PC-3 (cell line): ENCODE results near the gene AGAP1. TPM values are rescaled to one million over a fixed set of nuclear protein-coding genes. Genes with fewer than 3 reads are reported as not detected.

Experiments
- ATAC-seq: fragments of 200-7000 bp; cut with Tn5 transposase; 2 replicates; pipeline ENCODE4 v1.9.1; 2020; ENCODE audit warnings: mild to moderate bottlenecking, moderate library complexity
- BruUV-seq: library from RNA; stranded (reverse); fragments of 400-500 nt; replicated peaks from 2 replicates; lab custom pipeline; 2021; lab: Mats Ljungman, UMichigan
- CTCF ChIA-PET: fragments of 300-600 bp; sonication (Branson Sonifier 250); formaldehyde crosslinking; loops from one replicate; lab custom pipeline; 2022; ENCODE audit warnings: antibody characterized with exemption; lab: Charles Lee
- POLR2A ChIA-PET: fragments of 300-600 bp; sonication (Branson Sonifier 250); formaldehyde crosslinking; loops from one replicate; lab custom pipeline; 2022; ENCODE audit warnings: antibody characterized with exemption; ENCODE audit not compliant: unreplicated experiment; lab: Charles Lee
- DNase-seq: peaks from one replicate; pipeline ENCODE4 v3.0.0-alpha.2; 2015
- H2AFZ ChIP-seq: fragments of 300-600 bp; sonication (generic); 2 replicates; pipeline ENCODE4 v1.6.0; 2016; ENCODE audit warnings: antibody characterized with exemption, low read length
- H3F3A ChIP-seq: fragments of 300-600 bp; sonication (generic); one replicate; pipeline ENCODE4 v1.6.0; 2017; ENCODE audit warnings: antibody characterized with exemption, low read length, control low read depth, mild to moderate bottlenecking; ENCODE audit not compliant: unreplicated experiment
- H3K27ac ChIP-seq: fragments of 300-600 bp; sonication (generic); 2 replicates; pipeline ENCODE4 v1.5.1; 2016; ENCODE audit warnings: mild to moderate bottlenecking, low read length
- H3K27me3 ChIP-seq: fragments of 300-600 bp; sonication (generic); 2 replicates; pipeline ENCODE4 v1.6.1; 2016; ENCODE audit warnings: low read length, mixed read lengths
- H3K36me3 ChIP-seq: fragments of 300-600 bp; sonication (generic); 2 replicates; pipeline ENCODE4 v1.6.1; 2016; ENCODE audit warnings: low read depth, mixed run types, low read length, mixed read lengths
- H3K4me1 ChIP-seq: fragments of 300-600 bp; sonication (generic); 2 replicates; pipeline ENCODE4 v1.5.1; 2016; ENCODE audit warnings: low read length; ENCODE audit not compliant: insufficient read depth
- H3K4me2 ChIP-seq: fragments of 300-600 bp; sonication (generic); 2 replicates; pipeline ENCODE4 v1.6.0; 2016; ENCODE audit warnings: low read length
- H3K4me3 ChIP-seq: fragments of 300-600 bp; sonication (generic); 2 replicates; pipeline ENCODE4 v1.5.1; 2016; ENCODE audit warnings: mild to moderate bottlenecking, low read length, mixed read lengths
- H3K79me2 ChIP-seq: fragments of 300-600 bp; sonication (generic); 2 replicates; pipeline ENCODE4 v1.6.1; 2017; ENCODE audit warnings: low read length, mixed read lengths
- H3K9ac ChIP-seq: fragments of 300-600 bp; sonication (generic); 2 replicates; pipeline ENCODE4 v1.6.0; 2016; ENCODE audit warnings: mild to moderate bottlenecking, low read length
- H3K9me2 ChIP-seq: fragments of 300-600 bp; sonication (generic); replicated peaks from 2 replicates; pipeline ENCODE4 v1.6.1; 2016; ENCODE audit warnings: mixed run types, low read length, mixed read lengths
- H3K9me3 ChIP-seq: fragments of 300-600 bp; sonication (generic); 2 replicates; pipeline ENCODE4 v1.6.1; 2016; ENCODE audit warnings: low read length, mixed read lengths
- H4K20me1 ChIP-seq: fragments of 300-600 bp; sonication (generic); 2 replicates; pipeline ENCODE4 v1.6.1; 2016; ENCODE audit warnings: low read length, mixed read lengths
- CTCF ChIP-seq: fragments of 300-600 bp; sonication (generic); conservative IDR thresholded peaks from 2 replicates; pipeline ENCODE4 v1.5.1; 2017; ENCODE audit warnings: antibody characterized with exemption, low read depth, mild to moderate bottlenecking, low read length
- EZH2 ChIP-seq: fragments of 300-600 bp; sonication (generic); IDR thresholded peaks from one replicate; pipeline ENCODE4 v1.6.1; 2017; ENCODE audit warnings: antibody characterized with exemption, mild to moderate bottlenecking, low read length; ENCODE audit not compliant: unreplicated experiment
- EZH2phosphoT487 ChIP-seq: fragments of 300-600 bp; sonication (generic); IDR thresholded peaks from 2 replicates; pipeline ENCODE4 v1.6.1; 2018; ENCODE audit warnings: mild to moderate bottlenecking, antibody characterized with exemption, low read length, borderline replicate concordance
- intact Hi-C: fragments of 100-400 bp; cut with micrococcal nuclease; formaldehyde crosslinking; loops from 2 replicates; pipeline ENCODE4 v1.9.0; 2023
- total RNA-seq: library from RNA; depleted of rRNA; stranded (reverse); fragments of >200 nt; gene quantifications from 2 replicates; pipeline ENCODE4 v1.2.3, GENCODE V29; 2014

The AGAP1 gene
- total RNA-seq, 1 experiment from 2014 or later, result 31.0 TPM

GRCh38 chr2:235603659-235604058 is 109.8 kb downstream of the AGAP1 start:
- no TSS peak for BruUV-seq
- Histone ChIP-seq H3K4me2 (no peak overlapping the region), H3K27ac (no peak overlapping the region), H3K4me1 (no peaks in the 10 kb centered on the region), H3K79me2 (peaks cover 82% of the 10 kb centered on the region), H3K9me2 (no peaks in the 10 kb centered on the region), H3K9ac (no peak overlapping the region), H3F3A (no peaks in the 10 kb centered on the region), H3K9me3 (no peaks in the 10 kb centered on the region), H2AFZ (no peak overlapping the region), H3K27me3 (no peaks in the 10 kb centered on the region), H4K20me1 (0 out of 2 replicates have a peak, but pooled peaks cover 6% of the 10 kb centered on the region), H3K4me3 (no peak overlapping the region), H3K36me3 (no peaks in the 10 kb centered on the region)
- POLR2A ChIA-PET, result no interaction called here
- DNase-seq (no peak), ATAC-seq (no peak)
- intact Hi-C loops, result no loop called here
- CTCF ChIA-PET, result no interaction called here
- TF ChIP-seq CTCF (no peak), EZH2phosphoT487 (no peak), EZH2 (no peak)

GRCh38 chr2:235605312-235606003 is 111.6 kb downstream of the AGAP1 start:
- Histone ChIP-seq H3K4me3 (no peak overlapping the region), H3K9ac (no peak overlapping the region), H3F3A (no peaks in the 10 kb centered on the region), H3K4me1 (no peaks in the 10 kb centered on the region), H3K27ac (no peak overlapping the region), H3K4me2 (no peak overlapping the region), H4K20me1 (0 out of 2 replicates have a peak, but pooled peaks cover 9% of the 10 kb centered on the region), H3K9me2 (no peaks in the 10 kb centered on the region), H3K36me3 (no peaks in the 10 kb centered on the region), H2AFZ (no peak overlapping the region), H3K9me3 (no peaks in the 10 kb centered on the region), H3K79me2 (peaks cover 82% of the 10 kb centered on the region), H3K27me3 (no peaks in the 10 kb centered on the region)
- no TSS peak for BruUV-seq
- intact Hi-C loops, result no loop called here
- ATAC-seq (no peak), DNase-seq (no peak)
- ChIA-PET POLR2A (no interaction called here), CTCF (no interaction called here)
- TF ChIP-seq CTCF (no peak), EZH2 (no peak), EZH2phosphoT487 (no peak)

- BruUV-seq, result no TSS peak
- Histone ChIP-seq H3K9me3 (no peaks in the 10 kb centered on the region), H3K4me2 (no peak overlapping the region), H3F3A (no peaks in the 10 kb centered on the region), H3K27me3 (no peaks in the 10 kb centered on the region), H3K27ac (no peak overlapping the region), H3K36me3 (no peaks in the 10 kb centered on the region), H3K79me2 (peaks cover 82% of the 10 kb centered on the region), H3K9ac (no peak overlapping the region), H2AFZ (no peak overlapping the region), H3K9me2 (no peaks in the 10 kb centered on the region), H3K4me1 (no peaks in the 10 kb centered on the region), H3K4me3 (no peak overlapping the region), H4K20me1 (0 out of 2 replicates have a peak, but pooled peaks cover 9% of the 10 kb centered on the region)
- ATAC-seq (no peak), DNase-seq (no peak)
- ChIA-PET POLR2A (no interaction called here), CTCF (no interaction called here)
- intact Hi-C loops, result no loop called here
- TF ChIP-seq CTCF (no peak), EZH2phosphoT487 (no peak), EZH2 (no peak)
Measured at GRCh38 chr2:235606004-235606715, 112.3 kb downstream of the AGAP1 start.
